H9 (cell line): ENCODE measurements around the gene CCDC186. TPM values are rescaled to one million over a fixed set of nuclear protein-coding genes. Genes with fewer than 3 reads are reported as not detected.

Source experiments
- DNase-seq: peaks from one replicate; pipeline ENCODE4 v3.0.0-alpha.2; 2017
- H2AFZ ChIP-seq: one replicate; pipeline ENCODE4 v1.6.1; 2013; ENCODE audit warnings: mild to moderate bottlenecking, low read length, control low read depth, moderate library complexity
- H2AK5ac ChIP-seq: 2 replicates; pipeline ENCODE4 v1.6.1; 2013; ENCODE audit warnings: low read length, control low read depth, mixed read lengths; ENCODE audit not compliant: insufficient read length
- H2BK120ac ChIP-seq: one replicate; pipeline ENCODE4 v1.6.1; 2013; ENCODE audit warnings: low read depth, mild to moderate bottlenecking, low read length, control low read depth, inconsistent platforms; ENCODE audit not compliant: poor library complexity, severe bottlenecking
- H2BK12ac ChIP-seq: 2 replicates; pipeline ENCODE4 v1.6.1; 2013; ENCODE audit warnings: low read length, control low read depth, mixed read lengths, low read depth; ENCODE audit not compliant: insufficient read length
- H2BK15ac ChIP-seq: 2 replicates; pipeline ENCODE4 v1.6.1; 2013; ENCODE audit warnings: low read depth, low read length, control low read depth
- H2BK20ac ChIP-seq: one replicate; pipeline ENCODE4 v1.6.1; 2013; ENCODE audit warnings: low read depth, mild to moderate bottlenecking, low read length, control low read depth, inconsistent platforms; ENCODE audit not compliant: poor library complexity, severe bottlenecking
- H2BK5ac ChIP-seq: 2 replicates; pipeline ENCODE4 v1.6.1; 2013; ENCODE audit warnings: low read length, control low read depth, mixed read lengths; ENCODE audit not compliant: insufficient read length
- H3K14ac ChIP-seq: 2 replicates; pipeline ENCODE4 v1.6.1; 2013; ENCODE audit warnings: low read length, control low read depth; ENCODE audit not compliant: insufficient read depth
- H3K18ac ChIP-seq: 2 replicates; pipeline ENCODE4 v1.6.1; 2013; ENCODE audit warnings: low read depth, mild to moderate bottlenecking, mixed read lengths, low read length, control low read depth; ENCODE audit not compliant: insufficient read length
- H3K23ac ChIP-seq: 2 replicates; pipeline ENCODE4 v1.6.1; 2013; ENCODE audit warnings: low read length, control low read depth, mixed read lengths, low read depth; ENCODE audit not compliant: insufficient read length
- H3K23me2 ChIP-seq: 2 replicates; pipeline ENCODE4 v1.6.1; 2013; ENCODE audit warnings: low read depth, mild to moderate bottlenecking, mixed read lengths, low read length, control low read depth; ENCODE audit not compliant: insufficient read length, poor library complexity, severe bottlenecking
- H3K27ac ChIP-seq: 2 replicates; pipeline ENCODE4 v1.5.1; 2013; ENCODE audit warnings: low read length, control low read depth, mixed read lengths, low read depth; ENCODE audit not compliant: insufficient read length
- H3K27me3 ChIP-seq: 2 replicates; pipeline ENCODE4 v1.6.1; 2013; ENCODE audit warnings: low read length, control low read depth, inconsistent platforms; ENCODE audit not compliant: insufficient read depth
- H3K4ac ChIP-seq: 2 replicates; pipeline ENCODE4 v1.6.1; 2013; ENCODE audit warnings: low read depth, mild to moderate bottlenecking, control low read depth, inconsistent platforms, low read length, moderate library complexity
- H3K4me1 ChIP-seq: 2 replicates; pipeline ENCODE4 v1.6.1; 2013; ENCODE audit warnings: low read length, control low read depth, inconsistent platforms; ENCODE audit not compliant: insufficient read depth
- H3K4me2 ChIP-seq: 2 replicates; pipeline ENCODE4 v1.6.1; 2013; ENCODE audit warnings: low read length, control low read depth, mixed read lengths; ENCODE audit not compliant: insufficient read length, insufficient read depth
- H3K56ac ChIP-seq: 2 replicates; pipeline ENCODE4 v1.6.1; 2013; ENCODE audit warnings: low read depth, mild to moderate bottlenecking, mixed read lengths, low read length, control low read depth; ENCODE audit not compliant: insufficient read length
- H3K79me1 ChIP-seq: 2 replicates; pipeline ENCODE4 v1.6.1; 2013; ENCODE audit warnings: low read depth, mild to moderate bottlenecking, moderate library complexity, low read length, control low read depth, inconsistent platforms; ENCODE audit not compliant: insufficient read depth, poor library complexity, severe bottlenecking
- H3K79me2 ChIP-seq: 2 replicates; pipeline ENCODE4 v1.6.1; 2013; ENCODE audit warnings: low read length, control low read depth, inconsistent platforms; ENCODE audit not compliant: insufficient read depth
- H3K9ac ChIP-seq: 2 replicates; pipeline ENCODE4 v1.6.1; 2013; ENCODE audit warnings: low read length, control low read depth, mixed read lengths; ENCODE audit not compliant: insufficient read length; ENCODE audit errors: extremely low read depth
- H3K9me3 ChIP-seq: one replicate; pipeline ENCODE4 v1.6.1; 2013; ENCODE audit warnings: low read depth, low read length, inconsistent platforms; ENCODE audit not compliant: control insufficient read depth
- H3T11ph ChIP-seq: one replicate; pipeline ENCODE4 v1.6.1; 2013; ENCODE audit warnings: mild to moderate bottlenecking, low read length, control low read depth, inconsistent platforms
- H4K20me1 ChIP-seq: one replicate; pipeline ENCODE4 v1.6.1; 2013; ENCODE audit not compliant: control insufficient read depth, insufficient read length, insufficient read depth
- H4K5ac ChIP-seq: 2 replicates; pipeline ENCODE4 v1.6.1; 2013; ENCODE audit warnings: low read depth, mild to moderate bottlenecking, mixed read lengths, low read length, control low read depth; ENCODE audit not compliant: insufficient read length
- H4K8ac ChIP-seq: replicated peaks from 2 replicates; pipeline ENCODE4 v1.6.1; 2013; ENCODE audit warnings: low read length, control low read depth, mixed read lengths, low read depth; ENCODE audit not compliant: insufficient read length
- H4K91ac ChIP-seq: 2 replicates; pipeline ENCODE4 v1.6.1; 2013; ENCODE audit warnings: low read depth, mild to moderate bottlenecking, moderate library complexity, mixed read lengths, low read length, control low read depth; ENCODE audit not compliant: insufficient read length
- H3K27ac Mint-ChIP-seq, 3 experiments: 2 replicates in 2 of 3; 3 replicates in 1 of 3; pipeline ENCODE4 v1.8.0; 2020 to 2021; ENCODE audit warnings: mixed read lengths in 3 of 3, mild to moderate bottlenecking in 1 of 3, moderate library complexity in 1 of 3
- H3K27me3 Mint-ChIP-seq: 2 replicates; pipeline ENCODE4 v1.8.0; 2021; ENCODE audit warnings: low read depth, mild to moderate bottlenecking, moderate library complexity, mixed read lengths
- H3K36me3 Mint-ChIP-seq, 3 experiments: 2 replicates in 2 of 3; 3 replicates in 1 of 3; pipeline ENCODE4 v1.8.0; 2020 to 2021; ENCODE audit warnings: low read depth in 3 of 3, mixed read lengths in 3 of 3; ENCODE audit not compliant: insufficient read depth in 1 of 3
- H3K4me1 Mint-ChIP-seq, 2 experiments: 2 replicates each; pipeline ENCODE4 v1.8.0; 2020; ENCODE audit warnings: mixed read lengths in 2 of 2
- H3K4me3 Mint-ChIP-seq, 2 experiments: 2 replicates in 1 of 2; 3 replicates in 1 of 2; pipeline ENCODE4 v1.8.0; 2020 to 2021; ENCODE audit warnings: mild to moderate bottlenecking in 2 of 2, mixed read lengths in 2 of 2, moderate library complexity in 1 of 2
- H3K9me3 Mint-ChIP-seq, 2 experiments: 2 replicates in 1 of 2; 3 replicates in 1 of 2; pipeline ENCODE4 v1.8.0; 2020; ENCODE audit warnings: mild to moderate bottlenecking in 2 of 2, mixed read lengths in 2 of 2, moderate library complexity in 1 of 2
- WGBS: extraction: QIAGEN DNeasy Blood & Tissue Kit; methylation state at CpG from one replicate; pipeline ENCODE4 v1.1.7; 2013; ENCODE audit warnings: missing lambda C conversion rate, low lambda C conversion rate, mixed read lengths; ENCODE audit not compliant: insufficient read length; ENCODE audit errors: extremely low coverage; 5-methylcytosine and 5-hydroxymethylcytosine counted together
- total RNA-seq: library from RNA; stranded (reverse); gene quantifications from 2 replicates; pipeline ENCODE4 v1.2.1, GENCODE V29; 2021
- TF ChIP-seq, protein P1 (sequence below): fragments of 200-600 bp; sonication (generic); conservative IDR thresholded peaks from 3 replicates; pipeline ENCODE4 v1.8.0; 2021; ENCODE audit warnings: antibody characterized with exemption, mild to moderate bottlenecking

CCDC186 gene
- total RNA-seq, 1 experiment from 2014 or later: 16.7 TPM

DNA sequence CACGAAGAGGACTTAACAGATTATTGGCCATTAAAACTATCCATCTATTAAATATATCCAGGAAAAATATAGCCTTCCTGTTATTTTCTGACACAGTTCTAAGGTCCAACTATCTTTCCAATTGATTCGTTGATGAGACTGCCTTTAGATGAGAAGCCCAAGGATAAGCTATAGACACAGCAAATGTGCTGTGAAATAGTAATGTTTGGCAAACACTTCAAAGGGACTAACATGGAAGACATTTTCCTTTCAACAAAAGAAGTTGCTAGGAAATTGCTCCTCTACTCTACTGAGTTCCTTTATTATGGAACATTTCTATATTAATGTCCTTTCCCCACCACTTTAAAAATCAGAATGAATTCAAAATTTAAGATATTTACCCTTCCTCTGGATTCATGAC, 38.5 kb downstream of the CCDC186 start:
- H3K27me3 Mint-ChIP-seq: no peaks in the 10 kb centered on the region
- H3K18ac ChIP-seq: no peak overlapping the region
- no peak overlapping the region for H3K56ac ChIP-seq
- no peak overlapping the region for H3K23ac ChIP-seq
- no peaks in the 10 kb centered on the region for H3K79me2 ChIP-seq
- WGBS: no CpG with 5 or more reads among the region's 2 CpGs
- H4K8ac ChIP-seq: no peak overlapping the region
- no peak for DNase-seq
- no peak overlapping the region for H4K91ac ChIP-seq
- H3K36me3 Mint-ChIP-seq: peaks cover 3 to 49% (median 47%) of the 10 kb centered on the region in 3 experiments; a peak in 6 of 7 replicates
- H3T11ph ChIP-seq: no peak overlapping the region
- H3K9ac ChIP-seq: no peak overlapping the region
- H3K23me2 ChIP-seq: no peaks in the 10 kb centered on the region
- no peak overlapping the region for H2BK15ac ChIP-seq
- H3K4me1 Mint-ChIP-seq: no peaks in the 10 kb centered on the region
- TF ChIP-seq, protein P1, sequence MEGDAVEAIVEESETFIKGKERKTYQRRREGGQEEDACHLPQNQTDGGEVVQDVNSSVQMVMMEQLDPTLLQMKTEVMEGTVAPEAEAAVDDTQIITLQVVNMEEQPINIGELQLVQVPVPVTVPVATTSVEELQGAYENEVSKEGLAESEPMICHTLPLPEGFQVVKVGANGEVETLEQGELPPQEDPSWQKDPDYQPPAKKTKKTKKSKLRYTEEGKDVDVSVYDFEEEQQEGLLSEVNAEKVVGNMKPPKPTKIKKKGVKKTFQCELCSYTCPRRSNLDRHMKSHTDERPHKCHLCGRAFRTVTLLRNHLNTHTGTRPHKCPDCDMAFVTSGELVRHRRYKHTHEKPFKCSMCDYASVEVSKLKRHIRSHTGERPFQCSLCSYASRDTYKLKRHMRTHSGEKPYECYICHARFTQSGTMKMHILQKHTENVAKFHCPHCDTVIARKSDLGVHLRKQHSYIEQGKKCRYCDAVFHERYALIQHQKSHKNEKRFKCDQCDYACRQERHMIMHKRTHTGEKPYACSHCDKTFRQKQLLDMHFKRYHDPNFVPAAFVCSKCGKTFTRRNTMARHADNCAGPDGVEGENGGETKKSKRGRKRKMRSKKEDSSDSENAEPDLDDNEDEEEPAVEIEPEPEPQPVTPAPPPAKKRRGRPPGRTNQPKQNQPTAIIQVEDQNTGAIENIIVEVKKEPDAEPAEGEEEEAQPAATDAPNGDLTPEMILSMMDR: no peak
- no peak overlapping the region for H2AFZ ChIP-seq
- no peaks in the 10 kb centered on the region for H4K20me1 ChIP-seq
- H3K27ac ChIP-seq: no peak overlapping the region
- no peak overlapping the region for H2BK120ac ChIP-seq
- H4K5ac ChIP-seq: no peak overlapping the region
- no peak overlapping the region for H3K4me2 ChIP-seq
- no peak overlapping the region for H2AK5ac ChIP-seq
- no peak overlapping the region for H3K14ac ChIP-seq
- H3K9me3 ChIP-seq: no peaks in the 10 kb centered on the region
- no peak overlapping the region for H2BK20ac ChIP-seq
- H3K4ac ChIP-seq: no peak overlapping the region
- H3K4me3 Mint-ChIP-seq: no peak overlapping the region
- H3K27ac Mint-ChIP-seq: no peak overlapping the region
- no peaks in the 10 kb centered on the region for H3K9me3 Mint-ChIP-seq
- no peaks in the 10 kb centered on the region for H3K27me3 ChIP-seq
- H2BK5ac ChIP-seq: no peak overlapping the region
- no peak overlapping the region for H2BK12ac ChIP-seq
- no peaks in the 10 kb centered on the region for H3K79me1 ChIP-seq
- no peaks in the 10 kb centered on the region for H3K4me1 ChIP-seq
